HPDE6-E6E7 (cell line): ENCODE data around the gene PTPRJ.

Source experiments
- DNase-seq: peaks from one replicate; pipeline ENCODE4 v3.0.0; 2011; ENCODE audit warnings: missing footprints; ENCODE audit errors: extremely low spot score

PTPRJ gene

DNA sequence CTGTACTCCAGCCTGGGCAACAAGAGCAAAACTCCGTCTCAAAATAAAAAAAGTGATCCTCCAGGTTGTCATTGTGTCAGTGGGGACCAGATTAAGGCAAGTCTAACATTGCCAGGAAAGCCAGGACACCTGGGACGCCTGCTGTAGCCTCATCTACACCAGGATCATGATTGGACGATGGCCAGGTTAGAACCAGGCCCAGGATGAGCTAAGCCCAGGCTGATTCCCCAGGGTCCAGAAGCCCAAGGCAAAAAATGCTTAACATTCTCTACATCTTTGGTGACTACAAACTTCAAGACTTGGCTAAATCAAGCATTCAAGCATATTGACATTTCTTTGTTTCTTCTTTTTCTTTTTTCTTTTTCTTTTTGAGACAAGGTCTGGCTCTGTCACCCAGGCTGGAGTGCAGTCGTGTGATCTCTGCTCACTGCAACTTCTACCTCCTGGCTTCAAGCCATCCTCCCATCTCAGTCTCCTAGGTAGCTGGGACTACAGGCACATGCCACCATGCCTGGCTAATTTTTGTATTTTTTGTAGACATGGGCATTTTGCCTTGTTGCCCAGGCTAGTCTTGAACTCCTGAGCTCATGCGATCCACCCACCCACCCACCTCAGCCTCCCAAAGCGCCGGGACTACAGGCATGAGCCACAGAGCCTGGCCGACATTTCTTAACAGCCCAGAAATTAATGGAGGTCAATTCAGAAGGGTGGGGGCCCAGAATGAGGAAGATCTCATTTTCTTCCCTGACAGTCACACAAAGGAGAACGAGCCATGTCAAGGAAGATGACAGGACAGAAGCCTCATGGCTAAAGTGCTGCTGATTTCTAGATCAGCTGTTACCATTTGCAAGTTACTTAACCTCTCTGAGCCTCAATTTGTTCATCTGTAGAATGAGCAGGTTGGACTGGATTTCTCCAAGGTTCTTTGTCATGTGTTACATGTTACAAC is 12.5 kb upstream of the PTPRJ start:
- no peak for DNase-seq

GRCh38 chr11:47969401-47969800 is 11.0 kb upstream of the PTPRJ start:
- no peak for DNase-seq

- DNase-seq = no peak
Observed at GRCh38 chr11:47971501-47971900, 8.9 kb upstream of the PTPRJ start.

- DNase-seq = no peak
Observed at GRCh38 chr11:47973173-47973572, 7.2 kb upstream of the PTPRJ start.

DNA sequence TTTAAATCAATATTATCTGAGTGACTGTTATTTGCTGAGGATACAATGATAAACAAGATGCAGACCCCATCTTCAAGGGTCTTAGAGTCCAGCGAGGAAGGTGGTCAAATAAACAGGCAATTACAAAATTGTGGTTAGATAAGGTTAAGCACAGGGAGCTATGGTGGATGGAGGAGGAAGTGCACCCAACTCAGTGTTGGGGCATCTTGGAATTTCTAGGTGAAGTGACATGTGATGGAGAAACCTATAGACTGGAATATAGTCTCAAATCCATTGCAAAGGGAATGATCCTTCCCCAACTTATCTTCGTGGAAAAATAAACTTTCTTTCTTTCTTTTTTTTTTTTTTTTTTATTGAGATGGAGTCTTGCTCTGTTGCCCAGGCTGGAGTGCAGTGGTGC is 3.4 kb upstream of the PTPRJ start:
- DNase-seq = no peak

DNA sequence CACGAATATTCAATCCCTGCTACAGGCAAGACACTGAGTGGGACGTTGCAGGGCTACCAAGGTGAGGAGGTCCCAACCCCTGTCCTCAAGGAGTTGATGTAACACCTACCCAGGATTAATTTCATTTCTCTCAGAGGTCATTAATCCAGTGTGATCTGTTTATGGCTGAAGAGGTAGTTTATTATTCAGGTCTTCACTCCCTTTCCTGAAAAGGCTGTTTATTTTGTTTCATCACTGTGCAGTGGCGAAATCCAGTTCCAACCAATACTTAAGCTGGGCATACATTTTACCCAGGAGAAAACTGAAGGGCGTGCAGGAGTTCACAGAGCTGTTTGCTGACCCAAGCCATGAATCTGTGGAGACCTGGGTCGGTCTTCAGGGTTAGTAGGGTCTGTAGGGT is 2.7 kb upstream of the PTPRJ start:
- no peak for DNase-seq

- no peak for DNase-seq
Observed at GRCh38 chr11:47979378-47980087, 826 bp upstream of the PTPRJ start.

- DNase-seq = no peak
Observed at GRCh38 chr11:47980907-47981621, 705 bp downstream of the PTPRJ start.

DNA sequence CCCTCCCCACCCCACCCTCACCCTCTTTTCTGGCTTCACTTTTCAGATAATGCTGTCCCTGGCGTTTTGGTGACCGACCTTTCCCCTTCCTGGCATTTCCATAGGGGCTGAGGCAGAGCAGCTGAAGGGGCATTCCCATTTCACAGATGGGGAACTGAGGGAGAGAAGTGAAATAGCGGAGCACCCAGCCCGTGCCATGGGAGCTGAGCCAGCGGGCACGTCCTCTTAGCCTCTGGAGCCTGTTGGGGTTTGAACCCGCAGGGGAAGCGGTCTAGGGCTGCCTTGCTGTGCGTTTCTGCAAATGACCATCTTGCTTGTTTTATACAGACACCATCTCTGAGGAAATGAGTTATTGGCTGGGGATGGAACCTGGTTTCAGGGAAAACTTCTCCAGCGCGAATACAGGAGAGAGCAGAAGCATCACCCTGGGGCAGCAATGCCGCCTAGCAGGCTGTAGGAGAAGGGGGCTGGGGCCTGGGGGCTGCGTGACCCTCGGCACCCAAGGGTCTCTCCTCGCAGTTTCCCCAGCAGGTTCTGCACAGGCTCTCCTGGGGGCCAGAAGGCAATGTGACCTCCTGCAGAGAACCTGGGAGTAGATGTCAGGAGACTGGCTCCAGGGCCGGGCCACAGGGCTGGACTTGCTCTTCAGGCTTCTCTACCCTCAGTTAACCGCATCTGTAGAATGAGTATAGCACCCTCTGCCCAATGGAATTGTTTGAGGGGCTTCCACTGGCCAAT is 1.5 kb downstream of the PTPRJ start:
- DNase-seq = no peak

- no peak for DNase-seq
Observed at GRCh38 chr11:47982616-47983015, 2.3 kb downstream of the PTPRJ start.

DNA sequence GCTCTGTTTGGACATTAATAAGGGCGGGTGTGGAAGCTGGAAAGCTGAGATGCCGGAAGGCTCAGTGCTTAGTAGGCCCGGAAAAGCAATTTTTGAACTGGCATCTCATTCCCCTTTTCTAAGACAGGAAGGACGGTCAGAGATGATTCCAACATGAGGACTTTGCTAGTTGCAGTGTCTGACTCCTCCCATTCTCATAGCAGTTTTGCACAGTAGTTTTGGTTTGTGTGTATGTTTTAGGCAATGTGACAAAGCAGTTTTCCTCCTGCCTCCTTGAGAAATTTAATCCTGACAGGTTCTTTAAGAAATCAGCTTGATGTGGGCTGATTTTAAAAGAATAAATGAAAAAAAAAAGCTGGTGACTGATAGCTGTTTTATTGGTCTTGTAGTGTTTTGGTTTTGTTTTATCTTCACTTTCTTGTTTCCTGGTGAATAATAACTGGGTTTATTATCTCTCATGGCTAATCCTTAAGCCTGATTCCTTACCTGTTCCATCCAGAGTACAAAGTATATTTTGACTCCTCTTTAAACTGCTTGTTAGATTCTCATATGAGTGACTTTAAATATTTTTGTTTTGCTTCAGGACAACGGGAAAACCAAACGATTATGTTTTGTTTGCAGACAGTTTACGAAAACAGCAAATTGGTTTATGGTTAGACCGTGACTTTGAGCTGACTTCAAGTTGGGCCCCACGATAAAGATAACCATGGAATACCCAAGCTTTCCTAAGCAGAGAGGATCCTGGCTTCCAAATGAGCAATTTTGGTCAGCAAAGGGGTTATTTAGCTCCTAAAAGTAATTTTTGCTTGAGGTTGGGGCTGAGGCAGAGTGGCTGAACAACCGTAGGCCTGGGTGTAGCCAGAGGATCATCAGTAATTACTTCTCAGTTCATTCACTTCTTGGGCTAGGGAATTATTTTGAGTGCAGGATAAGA is 3.4 kb downstream of the PTPRJ start:
- no peak for DNase-seq

- no peak for DNase-seq
Observed at GRCh38 chr11:47986219-47986618, 5.9 kb downstream of the PTPRJ start.

DNA sequence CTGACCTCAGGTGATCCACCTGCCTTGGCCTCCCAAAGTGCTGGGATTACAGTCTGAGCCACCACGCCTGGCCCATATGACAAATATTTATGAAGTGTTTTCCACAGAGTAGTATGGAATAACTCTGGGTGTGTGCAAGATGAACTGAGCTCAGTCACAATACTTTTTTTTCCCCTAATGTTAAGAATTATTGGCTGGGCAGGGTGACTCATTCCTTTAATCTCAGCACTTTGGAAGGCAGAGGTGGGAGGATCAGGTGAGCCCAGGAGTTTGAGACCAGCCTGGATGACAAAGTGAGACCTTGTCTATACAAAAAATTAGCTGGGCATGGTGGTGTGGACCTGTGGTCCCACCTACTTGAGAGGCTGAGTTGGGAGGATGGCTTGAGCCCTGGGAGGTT is 6.4 kb downstream of the PTPRJ start:
- DNase-seq = no peak

GRCh38 chr11:47987310-47987709 is 7.0 kb downstream of the PTPRJ start:
- DNase-seq = no peak

GRCh38 chr11:47987781-47988180 is 7.4 kb downstream of the PTPRJ start:
- DNase-seq = no peak

- no peak for DNase-seq
Observed at GRCh38 chr11:47989779-47990178, 9.4 kb downstream of the PTPRJ start.

GRCh38 chr11:47991266-47991830 is 11.0 kb downstream of the PTPRJ start:
- peak; percentile 40 for DNase-seq

DNA sequence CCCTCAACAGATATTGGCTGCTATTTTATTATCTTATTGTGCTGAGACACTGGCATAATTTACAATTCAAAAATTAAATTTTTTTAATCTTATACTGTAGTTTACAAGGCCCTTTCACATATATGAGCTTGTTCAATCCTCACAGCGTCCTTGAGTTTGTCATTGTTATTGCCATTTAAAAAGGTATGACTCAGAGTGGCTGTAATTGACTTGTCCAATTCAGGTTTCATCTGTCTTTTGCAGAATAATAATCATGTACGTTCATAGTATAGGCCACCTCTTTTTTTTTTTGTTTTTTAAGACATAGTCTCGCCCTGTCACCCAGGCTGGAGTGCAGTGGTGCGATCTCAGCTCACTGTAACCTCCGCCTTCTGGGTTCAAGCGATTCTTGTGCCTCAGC is 11.5 kb downstream of the PTPRJ start:
- DNase-seq = no peak

DNA sequence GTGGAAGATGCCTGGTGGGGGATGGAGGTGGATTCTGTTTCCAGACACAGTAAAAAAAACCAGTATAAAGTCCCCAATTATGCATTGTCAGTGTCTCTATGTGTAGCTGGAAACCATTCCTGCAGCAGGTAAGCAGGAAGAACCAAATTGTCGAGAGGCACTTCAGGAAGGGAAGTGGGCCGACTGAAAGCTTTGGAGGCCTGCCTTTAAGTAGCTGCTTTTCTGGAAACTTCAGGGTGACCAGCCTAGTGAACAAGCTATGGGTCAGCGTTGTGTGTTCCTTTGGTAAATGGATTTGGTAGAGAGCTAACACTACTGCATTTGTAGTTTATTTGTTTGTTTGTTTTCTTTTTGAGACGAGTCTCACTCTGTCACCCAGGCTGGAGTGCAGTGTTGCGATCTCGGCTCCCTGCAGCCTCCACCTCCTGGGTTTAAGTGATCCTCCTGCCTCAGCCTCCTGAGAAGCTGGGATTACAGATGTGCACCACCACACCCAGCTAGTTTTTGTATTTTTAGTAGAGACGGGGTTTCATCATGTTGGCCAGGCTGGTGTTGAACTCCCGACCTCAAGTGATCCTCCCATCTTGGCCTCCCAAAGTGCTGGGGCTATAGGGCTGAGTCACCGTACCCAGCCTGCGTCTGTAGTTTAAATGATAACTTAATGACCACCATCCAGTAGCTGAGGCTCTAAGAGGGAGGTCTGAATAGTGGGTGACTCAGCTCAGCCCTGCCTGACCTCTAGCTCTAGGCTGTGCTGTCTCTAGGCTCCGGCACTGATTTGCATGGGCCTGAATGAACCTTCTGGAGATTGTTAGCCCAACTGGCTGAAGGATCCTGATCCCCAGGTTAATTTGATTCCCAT is 12.8 kb downstream of the PTPRJ start:
- no peak for DNase-seq
